Stomach (tissue), 9 donors: ENCODE measurements around the gene CYP3A5. TPM values are rescaled to one million over a fixed set of nuclear protein-coding genes. Genes with fewer than 3 reads are reported as not detected.
A peak's percentile ranks its signal among the peaks of the same experiment; 100 is the strongest.
"Not testable (repeated sequence)": the region's sequence is repeated elsewhere in the genome, so short reads cannot be mapped to it uniquely, and the experiment has no call there.

Experiments used
- DNase-seq, 2 donors: peaks; one replicate each; pipeline versions ENCODE4 v3.0.0 to v3.0.0-alpha.2; 2013 to 2019
- H3K27ac ChIP-seq, 5 donors: fragments of 200-600 bp in 4 of 5; sonication (generic) in 4 of 5; one replicate each; pipeline ENCODE4 v1.5.1; 2013 to 2019; ENCODE audit warnings: mild to moderate bottlenecking in 1 of 5, moderate library complexity in 1 of 5
- H3K27me3 ChIP-seq, 3 donors: fragments of 200-600 bp; sonication (generic); one replicate each; pipeline ENCODE4 v1.5.1; 2017 to 2019; ENCODE audit warnings: mixed run types in 1 of 3
- H3K36me3 ChIP-seq, 4 donors: fragments of 200-600 bp; sonication (generic); 1 replicate in 3 of 4; 2 replicates in 1 of 4; pipeline ENCODE4 v1.5.1; 2016 to 2019
- H3K4me1 ChIP-seq, 4 donors: fragments of 200-600 bp; sonication (generic); one replicate each; pipeline ENCODE4 v1.5.1; 2016 to 2019
- H3K4me3 ChIP-seq, 4 donors: fragments of 200-600 bp; sonication (generic) in 3 of 4; one replicate each; pipeline ENCODE4 v1.5.1; 2016 to 2019; ENCODE audit warnings: mild to moderate bottlenecking in 1 of 4
- H3K9me3 ChIP-seq, 4 donors: fragments of 200-600 bp; sonication (generic); one replicate each; pipeline ENCODE4 v1.5.1; 2016 to 2019
- CTCF ChIP-seq, 7 experiments: fragments of 450-650 bp in 4 of 7; fragments of 200-600 bp in 3 of 7; sonication (generic) in 3 of 7; IDR thresholded peaks; one replicate each; pipeline ENCODE4 v1.5.1; 2016 to 2019; ENCODE audit warnings: antibody characterized with exemption in 7 of 7, control low read depth in 2 of 7, mild to moderate bottlenecking in 1 of 7
- EP300 ChIP-seq: sonication (generic); formaldehyde crosslinking; IDR thresholded peaks from one replicate; pipeline ENCODE4 v1.6.1; 2017; ENCODE audit warnings: antibody characterized with exemption
- POLR2A ChIP-seq, 4 donors: fragments of 450-650 bp; IDR thresholded peaks; one replicate each; pipeline ENCODE4 v1.6.1; 2016; ENCODE audit warnings: antibody characterized with exemption in 4 of 4, control low read depth in 2 of 4, mild to moderate bottlenecking in 1 of 4, moderate library complexity in 1 of 4
- POLR2AphosphoS5 ChIP-seq, 3 donors: sonication (generic); formaldehyde crosslinking; IDR thresholded peaks; one replicate each; pipeline ENCODE4 v1.6.1; 2016; ENCODE audit warnings: antibody characterized with exemption in 3 of 3
- WGBS, 5 donors: extraction: QIAGEN DNeasy Blood & Tissue Kit in 3 of 5; methylation state at CpG; one replicate each; pipeline versions ENCODE4 v1.1.5 to v1.1.7; 2013 to 2018; 5-methylcytosine and 5-hydroxymethylcytosine counted together
- intact Hi-C: fragments of 100-400 bp; cut with DNase I; formaldehyde crosslinking; loops from one replicate; pipeline ENCODE4 v1.15.1; 2023; ENCODE audit warnings: low total_unique reads
- polyA plus RNA-seq, 3 donors: library from polyadenylated mRNA; stranded (reverse); fragments of 200-250 nt; gene quantifications; one replicate each; pipeline ENCODE4 v1.2.3, GENCODE V29; 2013
- total RNA-seq, 5 donors: library from RNA; depleted of rRNA; stranded (reverse); fragments of >200 nt; gene quantifications; one replicate each; pipeline versions ENCODE4 v1.1.0 to v1.2.3, GENCODE V29; 2014 to 2016
- donor health status: healthy with polysubstance abuse.
- donor health status: Bipolar disorder and iron deficiency.
- donor health status: healthy.

The CYP3A5 gene
- total and polyA plus RNA-seq, 8 donors, result 26.3 to 538 (median 141) TPM

- WGBS, 5 donors, result 37 to 81% (median 59%) methylated on average over 1 of the region's 1 CpG
- Histone ChIP-seq H3K27ac (no peak overlapping the region), H3K4me1 (no peaks in the 10 kb centered on the region), H3K9me3 (peaks cover 0 to 25% (median 0%) of the 10 kb centered on the region in 4 donors), H3K4me3 (no peak overlapping the region), H3K27me3 (no peaks in the 10 kb centered on the region), H3K36me3 (peaks cover 0 to 37% (median 4%) of the 10 kb centered on the region in 4 donors)
- intact Hi-C loops, result no loop called here
- DNase-seq, result no peak
- TF ChIP-seq POLR2AphosphoS5 (IDR thresholded peaks at IDR 0.05) (no peak), CTCF (IDR thresholded peaks at IDR 0.05) (no peak), POLR2A (IDR thresholded peaks at IDR 0.05) (no peak), EP300 (no peak)
Observed at GRCh38 chr7:99707096-99707495, 27.3 kb upstream of the CYP3A5 start.

- H3K4me1 ChIP-seq, result peaks cover 0 to 8% (median 0%) of the 10 kb centered on the region in 4 donors
- intact Hi-C loops, result no loop called here
- no peak for TF ChIP-seq EP300
- TF ChIP-seq POLR2A (IDR thresholded peaks at IDR 0.05), result no peak
- TF ChIP-seq POLR2AphosphoS5 (IDR thresholded peaks at IDR 0.05), result no peak
- no peak for TF ChIP-seq CTCF (IDR thresholded peaks at IDR 0.05)
- no peak overlapping the region for H3K4me3 ChIP-seq
- WGBS, 5 donors, result 40 to 45% (median 42%) methylated on average over 5 of the region's 5 CpGs
- no peaks in the 10 kb centered on the region for H3K27me3 ChIP-seq
- DNase-seq, result peak in 1 of 2 donors; percentile 21
- H3K27ac ChIP-seq, result peak overlapping the region in 3 of 5 donors; percentile 8 to 71 (median 55)
- peaks cover 0 to 6% (median 0%) of the 10 kb centered on the region in 4 donors for H3K9me3 ChIP-seq
- H3K36me3 ChIP-seq, result no peaks in the 10 kb centered on the region
Observed at GRCh38 chr7:99699946-99700345, 20.1 kb upstream of the CYP3A5 start.

- H3K27me3 ChIP-seq, H3K36me3 ChIP-seq, H3K4me1 ChIP-seq, H3K9me3 ChIP-seq, intact Hi-C loops, H3K4me3 ChIP-seq: not testable (repeated sequence)
- peak in 1 of 2 donors; percentile 70 for DNase-seq
- peak overlapping the region in 4 of 5 donors; percentile 8 to 71 (median 65) for H3K27ac ChIP-seq
- 23 to 31% (median 27%) methylated on average over 6 of the region's 6 CpGs for WGBS, 5 donors
Observed at GRCh38 chr7:99698867-99699730, 19.3 kb upstream of the CYP3A5 start.

GRCh38 chr7:99694912-99695304 is 15.1 kb upstream of the CYP3A5 start:
- H3K9me3 ChIP-seq, result peaks cover 0 to 4% (median 0%) of the 10 kb centered on the region in 4 donors
- no peak for TF ChIP-seq POLR2AphosphoS5 (IDR thresholded peaks at IDR 0.05)
- no peak for TF ChIP-seq POLR2A (IDR thresholded peaks at IDR 0.05)
- no peak for TF ChIP-seq CTCF (IDR thresholded peaks at IDR 0.05)
- TF ChIP-seq EP300, result no peak
- intact Hi-C loops, result no loop called here
- H3K27ac ChIP-seq, result no peak overlapping the region
- peaks cover 8 to 17% (median 13%) of the 10 kb centered on the region in 4 donors for H3K4me1 ChIP-seq
- 77 to 94% (median 86%) methylated on average over 1 of the region's 1 CpG for WGBS, 5 donors
- DNase-seq, result no peak
- H3K27me3 ChIP-seq, result no peaks in the 10 kb centered on the region
- no peak overlapping the region for H3K4me3 ChIP-seq
- no peaks in the 10 kb centered on the region for H3K36me3 ChIP-seq
